T1000 (cell line): ENCODE data around the gene NPIPB2.
A peak's percentile ranks its signal among the peaks of the same experiment; 100 is the strongest.
"Not testable (repeated sequence)": the region's sequence is repeated elsewhere in the genome, so short reads cannot be mapped to it uniquely, and the experiment has no call there.

Experiments used
- DNase-seq: peaks from one replicate; lab custom pipeline; 2025; ENCODE audit warnings: mixed read lengths; lab: John Stamatoyannopoulos, UW

The NPIPB2 gene

DNA sequence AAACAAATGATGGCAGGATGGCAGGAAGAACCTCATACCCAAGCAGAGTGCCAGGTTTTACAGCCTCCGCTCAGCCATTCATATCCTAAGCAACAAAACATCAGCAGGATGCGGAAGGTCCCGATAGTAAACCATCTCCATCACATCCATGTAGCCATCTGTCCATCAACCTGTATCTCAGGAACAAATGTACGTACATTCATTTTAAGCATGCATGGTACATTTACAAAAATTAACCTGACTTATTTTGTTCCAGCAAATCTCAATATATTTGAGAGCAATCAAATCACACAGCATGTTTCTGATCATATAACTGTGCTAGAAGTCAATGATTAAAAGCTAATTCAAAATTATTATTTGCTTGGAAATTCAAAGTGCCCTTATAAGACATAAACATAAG, at the start of gene NPIPB2:
TSS of gene NPIPB2 (minus strand) at position 101 of the 400 bp plus-strand sequence. CDS start at position 101, 0 bp downstream.
- not testable (repeated sequence) for DNase-seq

DNA sequence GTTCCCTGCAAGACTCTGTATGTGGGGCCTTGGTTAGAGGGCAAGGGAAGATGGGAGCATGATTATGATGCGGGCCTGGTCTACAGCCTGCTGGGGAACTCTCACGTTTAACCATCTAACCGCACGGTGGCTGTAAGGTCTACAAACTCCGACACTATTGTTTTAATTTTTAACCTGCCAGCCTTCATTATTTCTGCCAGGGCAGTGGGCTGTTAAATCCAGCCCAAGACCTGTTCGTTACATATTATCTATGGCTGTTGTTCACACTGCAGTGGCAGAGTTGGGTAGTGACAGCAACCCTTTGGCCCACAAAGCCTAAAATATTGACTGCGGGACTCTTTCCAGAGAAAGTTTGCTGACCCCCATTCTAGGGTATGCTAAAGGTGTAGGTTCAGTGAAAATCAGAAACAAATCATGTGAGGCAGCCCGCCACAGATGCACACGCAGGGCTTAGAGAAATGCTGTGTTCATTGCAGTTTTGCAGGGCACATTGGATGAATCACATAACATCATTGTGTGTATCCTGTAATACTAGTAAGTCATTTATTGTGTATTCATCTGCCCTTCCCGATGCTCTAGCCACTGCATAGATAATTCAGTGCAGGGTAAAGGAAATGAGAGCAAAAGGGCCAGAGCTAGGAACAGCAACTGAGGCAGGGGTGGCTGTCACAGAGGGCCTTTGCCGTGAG, 49.0 kb upstream of the NPIPB2 start:
- no peak for DNase-seq

DNA sequence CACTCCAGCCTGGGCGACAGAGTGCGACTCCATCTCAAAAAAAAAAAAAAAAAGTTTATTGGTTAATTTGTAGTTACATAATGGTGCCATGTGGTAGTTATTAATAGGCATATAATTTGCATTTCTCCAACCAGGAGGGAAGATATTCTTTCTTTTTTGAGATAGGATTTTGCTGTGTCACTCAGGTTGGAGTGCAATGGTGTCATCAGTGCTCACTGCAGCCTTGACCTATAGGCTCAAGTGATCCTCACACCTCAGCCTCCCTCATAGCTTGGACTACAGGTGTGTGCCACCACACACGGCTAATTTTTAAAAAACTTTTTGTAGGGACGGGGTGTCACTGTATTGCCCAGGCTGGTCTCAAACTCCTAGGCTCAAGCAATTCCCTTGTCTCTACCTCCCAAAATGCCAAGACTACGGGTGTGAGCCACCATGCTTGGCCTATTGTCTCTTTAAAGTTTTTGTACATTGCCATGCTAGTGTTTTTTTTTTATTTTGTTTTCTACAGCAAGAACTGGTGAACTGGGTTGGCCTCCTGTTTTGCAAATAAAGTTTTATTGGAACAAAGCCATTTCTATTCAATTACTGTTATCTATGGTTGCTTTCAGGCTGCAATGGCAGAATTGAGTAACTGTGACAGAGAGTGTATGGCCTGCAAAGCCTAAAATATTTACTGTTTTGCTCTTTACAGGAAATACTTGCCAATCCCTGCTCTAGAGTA, 46.6 kb upstream of the NPIPB2 start:
- DNase-seq: no peak

DNA sequence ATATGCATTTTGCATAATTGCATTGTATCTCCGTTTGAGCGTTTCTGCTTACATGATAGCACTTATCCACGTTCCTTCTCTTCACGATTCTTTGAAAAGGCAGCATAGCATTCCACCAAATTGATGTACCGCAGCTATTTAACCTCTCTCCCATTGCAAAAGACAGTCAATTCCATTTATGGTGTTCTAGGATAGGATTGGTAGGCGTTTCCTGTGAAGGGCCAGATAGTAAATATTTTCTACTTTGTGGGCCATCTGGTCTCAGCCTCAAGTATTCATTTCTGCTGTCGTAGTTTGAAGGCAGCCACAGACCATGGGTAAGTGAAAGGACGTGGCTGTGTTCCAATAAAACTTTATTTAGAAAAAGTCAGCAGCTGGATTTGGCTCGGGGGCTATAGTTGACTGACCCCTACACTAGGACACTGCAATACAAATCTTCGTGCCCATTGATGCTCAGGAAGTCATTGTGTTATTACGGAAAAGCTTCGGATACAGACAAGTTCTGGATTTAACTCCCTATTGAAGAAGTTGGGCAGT, 44.7 kb upstream of the NPIPB2 start:
- DNase-seq: no peak

DNA sequence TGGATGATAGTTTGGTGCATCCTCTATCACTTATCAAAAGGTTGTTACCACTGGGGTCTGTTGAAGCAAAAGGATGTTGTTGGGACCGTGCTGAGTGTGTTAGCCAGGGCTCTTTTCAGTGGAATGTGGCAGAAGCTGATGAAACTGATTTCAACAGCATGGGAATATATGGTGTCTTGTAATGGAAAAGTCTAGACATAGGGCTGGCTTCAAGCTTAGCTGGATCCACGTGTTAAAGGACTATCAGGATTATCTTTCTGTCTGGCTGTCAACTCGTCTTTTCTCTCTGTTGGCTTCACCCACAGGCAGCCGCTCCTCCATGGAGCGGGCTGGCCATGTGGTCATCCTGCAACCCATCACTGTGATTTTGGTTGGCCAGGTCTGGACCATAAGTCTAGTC, 43.4 kb upstream of the NPIPB2 start:
- DNase-seq: no peak

DNA sequence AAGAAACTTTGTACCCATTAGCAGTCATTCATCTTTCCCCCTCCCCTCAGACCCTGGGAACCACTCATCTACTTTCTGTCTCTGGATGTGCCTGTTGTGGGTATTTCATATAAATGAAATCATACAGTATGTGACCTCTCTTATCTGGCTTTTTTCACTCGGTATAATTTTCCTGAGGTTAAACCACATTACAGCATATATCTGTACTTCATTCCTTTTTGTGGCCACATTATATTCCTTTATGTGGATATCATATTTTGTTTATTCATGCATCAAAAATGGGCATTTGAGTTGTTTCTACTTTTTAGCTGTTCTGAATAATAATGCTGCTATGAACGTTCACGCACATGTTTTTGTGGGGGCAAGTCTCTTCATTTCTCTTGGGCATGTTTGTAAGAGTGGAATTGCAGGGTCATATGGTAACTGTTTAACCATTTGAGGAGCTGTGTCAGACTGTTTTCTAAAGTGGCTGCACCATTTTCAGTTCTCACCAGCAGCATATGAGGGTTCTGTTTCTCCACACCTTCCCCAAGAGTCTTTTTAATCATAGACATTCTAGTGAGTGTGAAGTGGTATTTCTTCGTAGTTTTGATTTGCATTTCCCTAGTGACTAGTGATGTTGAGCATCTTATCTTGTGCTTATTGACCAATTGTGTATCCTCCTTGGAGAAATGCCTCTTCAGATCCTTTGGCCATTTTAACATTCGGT, 38.4 kb upstream of the NPIPB2 start:
- no peak for DNase-seq

DNA sequence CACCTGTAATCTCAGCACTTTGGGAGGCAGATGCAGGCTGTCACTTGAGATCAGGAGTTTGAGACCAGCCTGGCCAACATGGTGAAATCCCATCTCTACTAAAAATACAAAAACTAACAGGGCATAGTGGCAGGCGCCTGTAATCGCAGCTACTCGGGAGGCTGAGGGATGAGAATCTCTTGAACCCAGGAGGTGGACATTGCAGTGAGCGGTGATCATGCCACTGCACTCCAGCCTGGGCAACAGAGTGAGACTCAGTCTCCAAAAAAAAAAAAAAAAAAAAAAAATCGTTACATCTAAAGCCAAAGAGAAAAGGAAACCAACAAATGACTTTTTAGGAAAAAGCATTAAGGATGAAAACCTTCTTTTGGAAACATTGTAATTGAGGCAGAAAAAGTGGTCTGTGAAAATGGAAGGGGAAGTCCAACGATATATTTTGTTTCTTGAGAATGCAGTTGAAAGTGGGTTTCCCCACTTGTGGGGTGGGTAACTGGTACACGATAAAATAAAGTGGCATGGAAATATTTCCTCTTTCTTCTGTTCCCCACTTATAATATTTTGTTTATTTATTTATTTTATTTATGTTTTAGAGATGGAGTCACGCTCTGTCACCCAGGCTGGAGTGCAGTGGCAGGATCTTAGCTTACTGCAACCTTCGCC, 37.3 kb upstream of the NPIPB2 start:
- DNase-seq: no peak

DNA sequence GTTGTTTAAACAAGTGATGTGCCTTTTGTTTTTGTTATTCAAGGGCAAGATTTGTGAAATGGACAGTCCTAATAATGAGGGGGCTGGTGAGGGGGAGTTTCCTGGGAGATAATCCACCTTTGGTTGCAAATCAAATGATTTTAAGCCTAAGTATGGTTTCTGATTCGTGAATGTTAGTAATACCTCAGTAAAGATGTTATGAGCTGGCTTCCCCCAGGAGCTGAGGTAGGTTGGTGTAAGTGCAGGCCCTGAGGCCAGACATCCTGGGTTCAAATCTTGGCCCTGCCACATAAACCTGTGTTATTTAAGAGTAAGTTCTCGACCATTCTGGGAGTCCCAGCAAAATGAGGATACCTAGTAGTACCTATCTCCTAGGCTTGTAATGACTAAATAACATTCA, 36.2 kb upstream of the NPIPB2 start:
- no peak for DNase-seq

DNA sequence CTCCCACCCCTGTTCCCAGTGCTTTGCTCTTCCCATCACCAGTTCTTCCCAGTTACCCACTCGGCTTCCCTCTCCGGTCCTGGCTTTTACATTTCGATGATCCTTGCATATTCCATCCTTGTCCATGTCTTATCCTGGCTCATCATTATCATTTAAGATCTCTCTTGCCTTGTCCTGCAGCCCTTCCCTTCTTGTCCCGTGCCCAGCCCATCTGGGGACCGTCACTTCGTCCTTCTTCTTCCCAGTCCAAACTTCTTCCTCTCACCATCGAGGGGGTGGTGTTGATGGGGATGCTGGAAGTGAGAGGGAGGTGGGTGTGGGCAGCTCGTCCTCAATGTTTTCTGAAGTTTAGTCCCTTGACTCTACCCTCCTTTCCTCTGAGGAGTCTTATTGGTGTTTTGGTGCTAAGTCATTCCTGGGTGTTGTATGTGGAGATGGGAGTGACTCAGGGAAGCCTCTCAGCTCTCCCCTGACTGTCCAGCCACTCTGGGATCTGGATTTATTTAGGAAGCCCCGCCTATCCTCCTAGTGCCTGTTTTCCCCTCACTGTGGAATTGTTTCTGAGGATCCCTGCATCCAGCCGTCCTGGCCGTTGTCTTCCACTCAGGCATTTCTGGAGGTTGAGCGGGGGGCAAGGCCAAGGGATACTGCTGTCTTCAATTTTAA, 35.7 kb upstream of the NPIPB2 start:
- DNase-seq: peak; percentile 24

DNA sequence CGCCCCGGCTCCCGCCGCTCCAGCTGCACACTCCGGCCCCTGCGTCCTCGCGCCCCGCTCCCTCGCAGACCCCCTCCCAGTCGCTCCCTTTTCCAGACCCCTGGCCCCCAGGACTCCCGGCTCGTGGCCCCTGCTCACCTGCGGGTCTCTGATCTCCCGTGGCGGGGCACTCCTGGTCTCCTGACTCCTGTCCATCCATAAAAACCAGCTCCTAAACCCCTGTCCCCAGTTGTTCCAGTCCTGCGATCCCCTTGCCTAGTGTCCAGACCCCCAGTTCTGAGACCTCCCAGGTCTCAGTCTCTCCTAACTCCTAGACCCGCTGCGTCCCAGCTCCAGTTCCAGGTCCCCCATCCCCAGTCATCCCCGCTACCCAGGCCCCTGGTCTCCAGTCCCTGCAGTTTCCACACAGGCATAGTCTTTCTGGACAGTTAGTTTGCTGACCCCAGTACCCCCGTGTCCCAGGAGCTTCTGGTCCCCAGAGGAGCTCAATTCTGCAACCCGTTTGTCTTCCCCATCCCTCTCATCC, 35.1 kb upstream of the NPIPB2 start:
- no peak for DNase-seq

DNA sequence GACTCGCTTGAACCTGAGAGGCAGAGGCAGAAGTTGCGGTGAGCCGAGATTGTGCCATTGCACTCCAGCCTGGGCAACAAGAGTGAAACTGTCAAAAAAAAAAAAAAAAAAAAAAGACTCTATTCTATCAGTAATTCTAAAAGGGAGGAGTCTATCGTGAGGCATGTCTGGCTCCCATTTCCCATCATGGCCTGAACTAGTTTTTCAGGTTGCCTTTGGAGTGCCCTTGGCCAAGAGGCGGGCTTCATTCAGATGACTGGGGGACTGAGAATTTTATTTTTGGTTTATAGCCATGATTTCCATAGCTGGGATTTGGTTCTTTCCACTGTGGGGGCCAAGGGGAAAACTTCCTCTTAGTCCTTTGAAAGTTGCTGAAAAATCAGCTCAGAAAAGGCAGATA, 31.2 kb upstream of the NPIPB2 start:
- DNase-seq: no peak

DNA sequence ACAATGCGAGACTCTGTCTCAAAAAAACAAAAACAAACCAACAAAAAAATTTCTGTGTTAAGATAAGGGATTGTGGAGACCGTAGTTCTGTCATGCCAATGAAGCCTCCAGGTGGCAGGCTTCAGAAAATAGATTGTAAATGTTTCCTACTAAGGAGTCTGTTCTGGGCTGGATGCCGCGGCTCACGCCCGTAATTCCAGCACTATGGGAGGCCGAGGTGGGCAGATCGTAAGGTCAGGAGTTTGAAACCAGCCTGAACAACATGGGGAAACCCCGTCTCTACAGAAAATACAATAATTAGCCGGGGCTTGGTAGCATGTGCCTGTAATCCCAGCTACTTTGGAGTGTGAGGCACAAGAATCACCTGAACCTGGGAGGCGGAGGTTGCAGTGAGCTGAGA, 30.3 kb upstream of the NPIPB2 start:
- no peak for DNase-seq

DNA sequence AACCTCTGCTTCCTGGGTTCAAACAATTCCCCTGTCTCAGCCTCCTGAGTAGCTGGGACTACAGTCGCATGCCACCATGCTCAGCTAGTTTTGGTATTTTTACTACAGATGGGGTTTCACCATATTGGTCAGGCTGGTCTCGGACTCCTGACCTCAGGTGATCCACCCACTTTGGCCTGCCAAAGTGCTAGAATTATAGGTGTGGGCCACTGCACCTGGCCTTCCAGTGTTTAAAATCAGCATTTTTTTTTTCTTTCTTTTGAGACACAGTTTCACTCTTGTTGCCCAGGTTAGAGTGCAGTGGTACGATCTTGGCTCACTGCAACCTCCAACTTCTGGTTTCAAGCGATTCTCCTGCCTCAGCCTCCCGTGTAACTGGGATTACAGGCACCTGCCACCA, 28.4 kb upstream of the NPIPB2 start:
- not testable (repeated sequence) for DNase-seq

DNA sequence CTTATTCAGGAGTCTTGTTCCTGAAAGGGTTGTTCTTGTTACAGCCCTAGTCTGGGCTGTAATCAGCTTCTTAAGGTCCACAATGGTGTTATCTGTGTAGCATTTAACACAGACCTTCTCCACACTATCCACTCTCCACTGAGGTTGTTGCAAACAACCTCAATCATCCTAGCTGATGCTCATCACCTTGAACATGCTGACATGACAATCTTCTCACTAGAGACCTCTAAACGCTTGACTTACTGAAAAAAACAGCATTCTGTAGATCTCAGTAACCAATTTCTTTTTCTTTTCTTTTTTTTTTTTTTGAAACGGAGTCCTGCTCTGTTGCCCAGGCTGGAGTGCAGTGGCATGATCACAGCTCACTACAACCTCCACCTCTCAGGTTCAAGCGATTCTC, 26.7 kb upstream of the NPIPB2 start:
- no peak for DNase-seq

DNA sequence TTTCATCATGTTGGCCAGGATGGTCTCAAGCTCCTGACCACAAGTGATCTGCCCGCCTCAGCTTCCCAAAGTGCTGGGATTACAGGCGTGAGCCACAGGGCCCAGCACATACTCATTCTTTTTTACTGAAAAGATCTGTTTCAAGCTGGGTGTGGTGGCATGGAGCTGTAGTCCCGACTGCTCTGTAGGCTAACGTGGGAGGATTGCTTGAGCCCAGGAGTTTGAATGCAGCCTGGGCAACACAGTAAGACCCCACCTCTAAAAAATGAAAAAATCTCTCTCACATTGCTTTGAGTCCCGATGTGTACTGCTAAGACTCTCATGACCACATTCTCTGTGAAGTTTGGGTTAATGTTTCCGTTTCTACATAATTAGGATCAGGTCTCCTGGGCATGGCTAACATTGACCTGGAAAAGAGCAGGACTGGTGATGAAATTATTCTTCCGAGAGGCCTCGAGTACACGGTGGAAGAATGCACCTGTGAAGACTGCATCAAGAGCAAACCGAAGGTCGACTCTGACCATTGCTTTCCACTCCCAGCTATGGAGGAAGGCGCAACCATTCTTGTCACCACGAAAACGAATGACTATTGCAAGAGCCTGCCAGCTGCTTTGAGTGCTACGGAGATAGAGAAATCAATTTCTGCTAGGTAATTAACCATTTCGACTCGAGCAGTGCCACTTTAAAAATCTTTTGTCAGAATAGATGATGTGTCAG, 25.5 kb upstream of the NPIPB2 start:
- DNase-seq: no peak

DNA sequence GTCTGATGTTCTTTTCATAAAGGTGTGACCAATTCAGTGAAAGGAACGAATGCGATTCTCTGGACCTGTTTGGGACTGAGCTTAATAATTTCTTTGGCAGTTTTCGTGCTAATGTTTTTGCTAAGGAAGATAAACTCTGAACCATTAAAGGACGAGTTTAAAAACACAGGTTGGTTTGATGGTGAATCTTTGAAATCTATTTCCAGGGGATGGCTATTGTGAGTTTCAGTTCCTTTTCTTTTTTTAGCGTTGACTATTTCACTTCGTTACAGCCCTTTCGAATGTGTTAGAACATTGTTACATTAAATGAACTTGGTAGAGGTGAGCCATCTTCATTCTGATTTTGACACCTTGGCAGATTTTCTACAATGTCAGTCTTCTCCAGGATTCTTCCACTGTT, 24.3 kb upstream of the NPIPB2 start:
- DNase-seq: no peak

DNA sequence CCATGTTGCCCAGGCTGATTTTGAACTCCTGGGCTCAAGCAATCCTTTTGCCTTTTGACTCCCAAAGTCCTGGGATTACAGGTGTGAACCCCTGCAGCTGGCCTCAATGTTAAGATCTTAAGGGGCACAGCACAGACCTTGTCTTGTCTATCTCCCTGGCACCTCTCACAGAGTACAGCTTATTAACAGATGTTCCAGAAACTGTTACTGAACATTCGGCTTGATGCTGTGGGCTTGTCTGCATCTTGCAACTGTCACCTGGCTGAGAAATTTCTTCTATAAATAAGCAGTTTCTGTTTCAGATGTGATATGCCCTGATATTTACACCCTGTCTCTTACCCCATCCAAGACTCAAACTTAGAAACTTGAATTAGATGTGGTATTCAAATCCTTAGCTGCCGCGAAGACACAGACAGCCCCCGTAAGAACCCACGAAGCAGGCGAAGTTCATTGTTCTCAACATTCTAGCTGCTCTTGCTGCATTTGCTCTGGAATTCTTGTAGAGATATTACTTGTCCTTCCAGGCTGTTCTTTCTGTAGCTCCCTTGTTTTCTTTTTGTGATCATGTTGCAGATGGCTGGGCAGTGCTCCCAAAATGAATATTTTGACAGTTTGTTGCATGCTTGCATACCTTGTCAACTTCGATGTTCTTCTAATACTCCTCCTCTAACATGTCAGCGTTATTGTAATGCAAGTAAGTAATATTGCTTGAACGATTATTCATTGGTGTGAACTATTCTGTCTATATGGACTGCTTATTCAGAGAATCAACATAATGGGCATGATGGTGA, 23.1 kb upstream of the NPIPB2 start, which contains the start of gene TNFRSF17:
TSS of gene TNFRSF17 (plus strand) at position 450 of the 791 bp plus-strand sequence. CDS start at position 565, 115 bp downstream.
- no peak for DNase-seq

DNA sequence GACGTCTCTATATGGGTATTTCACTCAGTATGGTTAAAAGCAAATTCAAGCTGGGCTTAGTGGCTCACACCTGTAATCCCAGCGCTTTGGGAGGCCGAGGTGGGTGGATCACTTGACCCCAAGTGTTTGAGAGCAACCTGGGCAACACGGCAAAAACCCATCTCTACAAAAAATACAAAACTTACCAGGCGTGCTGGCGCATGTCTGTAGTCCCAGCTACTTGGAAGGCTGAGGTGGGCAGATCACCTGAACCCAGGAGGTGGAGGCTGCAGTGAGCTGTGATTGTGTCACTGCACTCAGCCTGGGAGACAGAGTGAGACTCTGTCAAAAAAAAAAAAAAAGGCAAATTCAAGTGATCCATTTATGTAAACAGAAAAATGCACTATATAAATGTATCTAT, 21.9 kb upstream of the NPIPB2 start:
- no peak for DNase-seq

DNA sequence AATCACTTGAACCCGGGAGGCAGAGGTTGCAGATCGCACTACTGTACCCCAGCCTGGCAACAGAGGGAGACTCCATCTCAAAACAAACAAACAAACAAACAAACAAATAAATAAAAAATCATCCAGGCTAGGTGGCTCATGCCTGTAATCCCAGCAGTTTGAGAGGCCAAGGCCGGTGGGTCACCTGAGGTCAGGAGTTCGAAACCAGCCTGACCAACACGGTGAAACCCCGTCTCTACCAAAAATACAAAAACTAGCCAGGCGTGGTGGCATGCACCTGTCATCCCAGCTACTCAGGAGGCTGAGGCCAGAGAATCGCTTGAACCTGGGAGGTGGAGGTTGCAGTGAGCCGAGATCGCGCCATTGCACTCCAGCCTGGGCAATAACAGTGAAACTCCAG, 21.1 kb upstream of the NPIPB2 start:
- DNase-seq: not testable (repeated sequence)

DNA sequence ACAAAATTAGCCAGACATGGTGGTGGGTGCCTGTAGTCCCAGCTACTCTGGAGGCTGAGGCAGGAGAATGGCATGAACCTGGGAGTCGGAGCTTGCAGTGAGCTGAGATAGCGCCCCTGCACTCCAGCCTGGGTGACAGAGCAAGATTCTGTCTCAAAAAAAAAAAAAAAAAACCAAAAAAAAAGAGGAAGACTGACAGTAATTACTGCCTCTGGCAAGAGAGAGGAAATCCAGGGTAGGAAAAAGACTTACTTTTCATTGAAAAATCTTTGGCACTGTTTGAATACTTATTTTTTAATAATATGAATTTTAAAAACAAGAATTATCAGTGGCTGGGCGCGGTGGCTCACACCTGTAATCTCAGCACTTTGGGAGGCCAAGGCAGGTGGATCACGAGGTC, 20.6 kb upstream of the NPIPB2 start:
- DNase-seq: not testable (repeated sequence)
